GM18909 (cell line): ENCODE data around the gene OR6B1.

Experiments used
- ATAC-seq: cut with Tn5 transposase; IDR thresholded peaks from one replicate; pipeline ENCODE4 v1.9.1; 2021; ENCODE audit warnings: mild to moderate bottlenecking; ENCODE audit not compliant: unreplicated experiment, poor library complexity

Gene OR6B1

DNA sequence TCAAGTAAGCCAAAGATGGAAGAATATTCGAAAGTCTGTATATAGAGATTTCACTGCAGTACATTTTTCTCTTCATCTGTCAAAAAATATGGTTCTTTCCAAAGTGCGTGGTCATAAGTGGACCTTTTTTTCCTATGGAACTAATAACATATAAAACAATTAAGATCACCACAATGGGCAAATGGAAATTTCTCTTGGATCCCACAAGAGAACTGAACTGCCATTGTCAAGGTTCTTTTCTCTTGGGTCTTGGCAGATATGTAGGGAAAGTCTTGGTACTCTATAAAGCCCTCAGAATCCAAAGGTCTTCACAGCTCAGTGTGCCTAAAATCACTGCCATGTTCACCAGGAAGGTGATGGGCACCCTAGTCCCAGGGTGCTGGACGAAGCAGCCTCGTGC is at the start of gene OR6B1:
OR6B1 (plus strand) TSS at position 301 of the 400 bp plus-strand sequence. CDS start 3,677 bp downstream, outside the sequence.
- ATAC-seq = no peak

DNA sequence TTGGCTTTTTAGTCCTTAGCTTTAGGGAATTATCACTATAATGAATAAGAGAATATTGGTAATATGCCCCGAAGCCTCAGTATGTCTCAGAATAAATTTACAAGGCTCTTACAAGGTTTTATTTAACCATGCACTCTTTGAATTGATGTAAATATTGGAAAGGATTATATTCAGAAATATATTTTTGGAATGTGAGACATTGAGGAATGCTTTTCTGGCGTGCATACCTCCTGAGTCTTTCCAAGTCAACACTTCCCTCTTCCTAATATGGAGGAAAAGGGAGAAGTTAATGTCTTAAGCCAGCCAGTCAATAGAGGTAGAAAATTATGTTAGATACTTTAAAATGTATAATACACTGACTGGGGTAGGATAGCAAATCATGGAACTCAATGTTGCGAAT is 46.7 kb upstream of the OR6B1 start:
- ATAC-seq = no peak

DNA sequence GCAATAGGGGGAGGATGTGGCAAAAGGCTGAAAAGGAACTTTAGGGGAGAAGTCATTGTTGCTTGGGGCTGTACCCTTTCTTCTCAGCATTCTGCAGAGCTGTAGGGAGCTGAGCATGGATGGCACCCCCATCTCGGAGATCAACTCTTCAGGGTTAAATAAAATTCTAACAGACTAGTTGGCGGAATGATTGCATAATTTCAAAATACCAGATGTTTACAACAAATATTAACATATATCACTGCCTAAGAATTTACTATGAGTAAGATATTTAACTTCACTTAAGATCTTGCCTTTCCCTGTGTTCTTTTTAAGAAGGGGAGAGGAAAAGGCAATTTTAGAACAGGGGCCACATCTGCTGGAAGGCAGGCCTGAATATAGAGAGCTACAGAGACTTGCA is 46.0 kb upstream of the OR6B1 start:
- ATAC-seq = no peak

DNA sequence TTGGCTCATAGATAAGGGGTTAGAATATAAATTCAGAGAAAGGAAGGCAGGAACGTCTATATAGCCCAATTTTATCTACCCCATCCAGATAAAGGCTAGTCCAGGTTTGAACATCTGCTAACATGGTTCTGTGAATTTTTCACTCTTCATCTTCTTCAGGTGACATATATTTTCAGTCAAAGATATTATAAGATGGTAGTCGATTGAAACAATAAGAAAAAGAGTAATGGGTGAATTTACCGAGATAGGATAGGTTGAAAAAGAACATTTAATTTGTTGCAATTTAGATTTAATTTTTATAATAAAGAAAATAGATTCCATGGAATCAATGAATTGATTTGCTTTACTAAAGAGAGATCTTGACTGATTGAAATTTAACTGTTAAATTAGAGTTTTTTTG is 45.6 kb upstream of the OR6B1 start, which contains the start of gene OR2F1:
OR2F1 (plus strand) TSS at position 301 of the 400 bp plus-strand sequence. CDS start 5,127 bp downstream, outside the sequence.
- ATAC-seq = no peak

DNA sequence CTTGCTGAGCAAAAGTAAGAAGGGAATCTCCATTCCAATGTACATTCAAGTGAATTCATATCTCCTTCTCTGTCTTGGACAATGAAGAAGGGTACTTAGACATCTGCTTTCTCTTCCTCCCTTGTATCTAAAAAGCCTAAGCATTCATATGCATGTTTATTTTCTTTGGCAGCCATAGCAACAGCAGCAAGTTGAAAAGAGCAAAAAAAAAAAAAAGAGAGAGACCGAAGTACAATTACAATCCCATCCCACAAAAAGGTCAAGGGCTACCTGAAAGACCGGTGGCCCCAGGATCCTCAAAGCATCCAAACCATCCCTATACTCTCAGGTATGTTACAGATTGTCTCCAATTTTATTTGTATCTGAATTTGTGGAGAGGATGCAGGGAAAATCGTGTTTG is 41.3 kb upstream of the OR6B1 start:
- ATAC-seq = no peak

DNA sequence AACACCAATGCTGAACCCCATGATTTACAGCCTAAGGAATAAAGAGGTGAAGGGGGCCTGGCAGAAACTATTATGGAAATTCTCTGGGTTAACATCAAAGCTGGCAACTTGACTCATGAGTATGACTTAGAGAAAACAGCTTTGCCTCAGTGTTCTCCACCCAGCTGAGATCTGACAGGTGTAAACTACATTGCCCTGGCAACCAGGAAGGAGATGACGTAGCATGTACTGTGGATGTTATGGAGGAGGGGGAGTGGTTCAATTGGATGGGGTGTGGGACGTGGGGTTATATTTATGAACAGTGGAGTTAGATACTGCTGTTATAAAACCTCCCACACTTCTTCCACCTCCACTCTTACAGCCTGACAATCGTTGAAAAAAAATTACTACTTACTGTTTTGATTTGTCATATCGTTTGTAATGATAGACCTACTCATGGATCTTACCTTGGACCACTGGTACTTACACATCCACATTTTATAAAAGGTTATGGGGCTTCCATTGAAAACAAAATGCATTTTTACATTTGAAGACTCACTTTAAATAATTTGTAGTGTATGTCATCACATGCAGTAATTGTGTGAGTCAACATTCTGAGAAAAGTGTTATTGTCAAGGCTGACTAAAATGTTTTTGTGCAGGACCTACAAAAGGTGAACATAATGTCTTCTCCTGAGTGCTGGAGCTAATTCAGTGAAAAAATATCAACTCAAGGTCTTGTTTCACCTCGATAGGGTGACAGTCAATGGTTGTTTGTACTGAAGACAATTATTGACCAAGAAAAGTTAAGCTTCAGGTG is 39.1 kb upstream of the OR6B1 start:
- ATAC-seq = no peak

DNA sequence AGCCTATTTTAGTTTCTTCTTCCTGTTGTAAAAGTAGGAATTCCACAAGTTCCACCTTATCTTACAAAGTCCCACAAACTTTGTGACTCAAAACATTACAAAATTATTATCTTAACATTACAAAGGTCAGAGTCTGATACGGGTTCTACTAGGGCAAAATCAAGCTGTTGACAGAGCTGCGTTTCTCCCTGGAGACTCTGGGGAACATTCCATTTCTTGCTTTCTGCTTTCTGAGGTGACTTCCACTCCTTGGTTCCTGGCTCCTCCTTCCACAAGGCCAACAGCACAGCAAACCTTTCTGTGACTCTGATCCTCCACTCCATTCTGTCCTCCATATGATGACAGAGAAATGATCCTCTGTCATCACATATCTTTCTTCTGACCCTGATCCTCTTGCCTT is 34.8 kb upstream of the OR6B1 start:
- no peak for ATAC-seq

DNA sequence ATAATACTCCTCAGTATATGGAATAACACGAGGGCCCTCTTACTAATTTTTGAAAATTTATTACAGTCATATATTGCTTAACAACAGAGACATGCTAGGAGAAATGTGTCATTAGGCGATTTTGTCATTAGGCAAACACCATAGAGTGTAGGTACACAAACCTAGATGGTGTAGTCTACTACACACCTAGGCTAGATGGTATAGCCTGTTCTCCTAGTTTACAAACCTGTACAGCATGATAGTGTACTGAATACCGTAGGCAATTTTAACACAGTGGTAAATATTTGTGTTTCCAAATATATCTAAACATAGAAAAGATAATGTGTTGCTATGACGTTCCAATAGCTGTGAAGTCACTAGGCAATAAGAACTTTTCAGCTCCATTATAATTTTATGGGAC is 32.7 kb upstream of the OR6B1 start:
- no peak for ATAC-seq

DNA sequence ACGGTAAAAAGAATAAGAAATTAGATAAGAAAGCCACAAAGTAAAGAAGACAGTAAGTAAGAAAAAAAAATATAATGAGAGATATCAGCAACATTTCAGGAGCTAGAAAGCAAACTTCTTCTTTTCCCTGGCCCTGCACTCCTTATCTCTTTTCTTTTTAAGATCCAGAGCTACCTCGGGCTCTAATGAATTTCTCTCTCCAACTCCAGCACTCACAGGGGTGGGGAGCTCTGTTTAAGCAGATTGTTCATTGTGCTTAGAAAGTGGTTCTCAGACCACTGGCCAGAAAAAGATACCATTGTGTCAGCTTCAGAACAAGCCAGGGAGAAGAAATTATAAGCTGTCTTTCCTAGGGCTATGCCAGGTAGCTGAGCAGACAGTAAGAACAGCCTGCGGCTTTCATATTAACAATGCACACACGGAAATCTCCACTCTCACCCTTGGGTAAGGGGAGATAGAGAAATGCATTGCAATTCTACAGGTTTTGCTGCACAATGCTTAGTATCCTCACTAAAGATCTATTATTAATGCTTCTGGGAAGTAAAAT is 26.2 kb upstream of the OR6B1 start:
- ATAC-seq = no peak

DNA sequence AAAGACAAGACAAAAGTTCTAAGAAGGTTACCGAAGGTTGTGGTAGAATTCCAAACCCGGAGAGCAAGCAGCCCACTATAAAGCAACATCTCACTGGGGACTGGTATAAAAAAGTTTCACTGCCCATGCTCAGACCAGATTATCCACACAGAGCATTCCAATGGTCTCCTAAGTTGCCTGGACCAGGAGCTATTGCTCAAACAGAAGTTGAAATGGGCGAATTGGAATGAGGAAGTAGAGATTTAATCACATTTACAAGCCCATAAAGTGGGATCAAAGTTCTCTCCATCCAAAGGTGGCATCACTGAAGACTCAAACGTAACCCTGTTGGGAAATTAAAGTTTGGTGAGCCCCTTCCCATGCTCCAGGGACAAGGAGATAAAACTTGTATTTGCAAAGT is 25.7 kb upstream of the OR6B1 start:
- ATAC-seq = no peak

DNA sequence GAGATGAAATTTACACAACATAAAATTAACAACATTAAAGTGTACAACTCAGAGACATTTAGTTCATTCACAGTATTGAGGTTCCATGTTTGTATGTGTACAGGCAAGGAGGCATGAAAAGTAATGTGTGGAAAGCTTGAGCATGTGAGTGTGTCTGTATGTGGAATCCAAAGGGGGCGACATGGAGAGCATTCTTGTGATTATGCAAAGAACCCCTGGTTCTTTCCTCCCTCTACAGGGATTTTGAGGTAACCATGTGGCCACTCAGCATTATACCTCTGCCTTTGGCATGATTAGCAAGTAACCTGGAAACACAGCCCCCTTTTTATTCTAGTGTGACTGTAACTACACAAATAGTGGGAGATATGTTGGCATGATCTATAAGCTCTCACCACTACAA is 24.5 kb upstream of the OR6B1 start:
- no peak for ATAC-seq

DNA sequence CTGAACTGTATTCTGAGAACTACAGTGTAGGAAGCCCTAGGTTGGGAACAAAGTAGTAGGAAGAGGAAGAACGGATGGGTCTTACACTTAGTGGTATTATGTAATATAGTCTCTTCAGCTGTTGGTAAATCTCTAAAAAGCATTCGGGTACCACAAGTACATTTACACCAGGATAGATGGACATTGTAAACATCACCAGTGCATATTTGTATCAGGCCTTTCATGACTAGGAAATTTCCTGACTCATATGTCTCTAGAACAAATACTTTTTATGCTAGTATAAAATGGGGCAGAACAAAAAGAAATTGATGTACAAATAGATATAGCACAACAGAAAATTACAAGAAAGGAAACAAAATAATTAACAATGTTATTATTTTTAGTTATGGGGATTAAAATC is 21.5 kb upstream of the OR6B1 start:
- no peak for ATAC-seq

DNA sequence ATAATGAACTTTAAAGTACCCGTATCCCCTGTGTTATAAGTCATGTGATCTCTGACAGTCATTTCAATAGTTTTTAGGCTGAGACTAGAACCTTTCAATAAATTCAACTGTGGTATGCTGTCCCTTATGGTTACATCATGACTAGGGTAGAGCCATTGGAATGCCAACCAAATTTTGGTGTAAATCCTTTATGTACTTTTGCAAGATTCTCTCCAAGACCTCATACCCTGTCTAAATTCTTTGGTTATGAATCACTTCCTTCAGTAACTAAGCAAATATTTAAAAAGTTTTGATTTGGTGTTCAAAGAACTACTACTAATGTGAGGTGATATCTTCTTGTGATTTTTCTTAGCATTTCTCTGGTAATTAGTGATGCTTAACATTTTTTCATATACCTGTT is 20.8 kb upstream of the OR6B1 start:
- ATAC-seq = no peak

DNA sequence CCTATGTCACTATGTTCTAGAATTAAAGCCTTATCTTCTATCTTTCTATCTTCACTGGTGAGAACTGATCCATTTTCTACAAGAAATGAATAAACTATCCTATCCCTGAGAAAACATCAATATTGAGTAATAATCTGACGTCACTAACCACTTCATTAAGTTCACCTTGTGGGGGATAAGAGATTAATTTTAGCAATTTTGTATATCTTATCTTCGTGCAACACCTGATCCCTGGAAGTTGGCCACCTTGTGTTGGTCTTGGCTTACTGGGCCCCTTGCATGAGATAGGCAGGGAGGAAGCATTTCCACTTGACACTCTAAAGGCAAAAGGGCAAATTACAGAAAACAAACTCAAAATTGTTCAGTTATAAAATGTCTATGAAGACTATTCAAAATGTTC is 20.1 kb upstream of the OR6B1 start:
- ATAC-seq = no peak

DNA sequence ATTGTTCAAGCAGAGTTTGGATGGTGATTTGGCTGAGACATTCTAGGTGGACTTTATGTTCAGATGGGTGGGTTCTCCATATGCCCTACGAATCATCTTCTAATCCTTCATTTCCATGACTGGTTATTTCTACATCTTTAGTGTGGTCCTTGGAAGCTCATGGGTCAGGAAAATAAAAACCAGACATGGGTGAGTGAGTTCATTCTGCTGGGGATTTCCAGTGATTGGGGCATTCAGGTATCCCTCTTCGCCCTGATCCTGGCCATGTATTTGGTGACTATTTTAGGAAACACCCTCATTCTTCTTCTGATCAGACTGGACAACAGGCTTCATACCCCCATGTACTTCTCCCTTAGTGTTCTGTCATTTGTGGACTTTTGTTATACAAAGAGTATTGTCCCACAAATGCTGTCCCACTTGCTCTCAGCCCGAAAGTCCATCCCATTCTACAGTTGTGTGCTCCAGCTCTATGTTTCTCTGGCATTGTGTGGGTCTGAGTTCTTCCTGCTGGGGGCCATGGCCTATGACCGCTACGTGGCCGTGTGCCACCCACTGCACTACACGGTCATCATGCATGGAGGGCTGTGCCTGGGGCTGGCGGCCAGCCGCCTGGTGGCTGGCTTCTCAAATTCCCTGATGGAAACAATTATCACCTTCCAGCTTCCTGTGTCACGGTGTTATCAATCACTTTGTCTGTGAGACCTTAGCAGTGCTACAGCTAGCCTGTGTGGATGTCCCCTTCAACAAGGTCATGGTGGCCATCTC is 19.2 kb upstream of the OR6B1 start:
- ATAC-seq = no peak

DNA sequence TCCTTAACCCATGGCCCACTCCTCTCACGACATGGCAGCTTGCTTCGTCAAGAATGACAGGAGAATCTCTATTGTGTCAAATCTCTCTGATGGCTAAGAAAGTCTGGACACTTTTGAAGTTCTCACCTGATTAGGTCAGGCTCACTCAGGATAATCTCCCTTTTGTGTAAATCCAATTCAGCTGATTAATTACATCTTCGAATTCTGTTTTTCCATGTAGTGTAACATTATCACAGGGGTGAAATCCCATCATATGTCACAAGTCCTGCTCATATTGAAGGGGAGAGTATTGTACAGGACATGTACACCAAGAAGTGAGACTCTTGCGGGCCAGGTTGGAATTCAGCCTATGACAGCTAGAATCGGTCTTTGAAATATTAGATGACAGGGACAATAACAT is 16.2 kb upstream of the OR6B1 start:
- no peak for ATAC-seq

DNA sequence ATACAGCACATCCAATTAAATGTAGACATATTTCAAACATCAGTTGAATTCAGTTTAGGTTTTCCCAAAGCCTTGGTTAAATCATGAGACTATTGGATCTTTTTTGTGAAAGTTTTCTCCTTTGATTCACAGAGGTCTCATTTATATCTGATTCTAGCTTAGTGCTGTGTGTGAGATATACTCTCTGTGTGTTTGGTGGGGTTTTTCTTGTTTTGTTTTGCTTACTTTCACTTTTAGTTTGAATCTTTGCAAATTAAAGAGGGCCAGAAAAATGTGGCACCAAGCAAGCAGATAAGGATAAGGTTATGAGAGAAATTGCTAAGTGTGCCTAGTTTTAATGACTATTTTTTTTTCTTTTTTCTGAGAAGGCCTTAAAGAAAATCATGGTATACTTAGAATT is 12.6 kb upstream of the OR6B1 start:
- no peak for ATAC-seq

DNA sequence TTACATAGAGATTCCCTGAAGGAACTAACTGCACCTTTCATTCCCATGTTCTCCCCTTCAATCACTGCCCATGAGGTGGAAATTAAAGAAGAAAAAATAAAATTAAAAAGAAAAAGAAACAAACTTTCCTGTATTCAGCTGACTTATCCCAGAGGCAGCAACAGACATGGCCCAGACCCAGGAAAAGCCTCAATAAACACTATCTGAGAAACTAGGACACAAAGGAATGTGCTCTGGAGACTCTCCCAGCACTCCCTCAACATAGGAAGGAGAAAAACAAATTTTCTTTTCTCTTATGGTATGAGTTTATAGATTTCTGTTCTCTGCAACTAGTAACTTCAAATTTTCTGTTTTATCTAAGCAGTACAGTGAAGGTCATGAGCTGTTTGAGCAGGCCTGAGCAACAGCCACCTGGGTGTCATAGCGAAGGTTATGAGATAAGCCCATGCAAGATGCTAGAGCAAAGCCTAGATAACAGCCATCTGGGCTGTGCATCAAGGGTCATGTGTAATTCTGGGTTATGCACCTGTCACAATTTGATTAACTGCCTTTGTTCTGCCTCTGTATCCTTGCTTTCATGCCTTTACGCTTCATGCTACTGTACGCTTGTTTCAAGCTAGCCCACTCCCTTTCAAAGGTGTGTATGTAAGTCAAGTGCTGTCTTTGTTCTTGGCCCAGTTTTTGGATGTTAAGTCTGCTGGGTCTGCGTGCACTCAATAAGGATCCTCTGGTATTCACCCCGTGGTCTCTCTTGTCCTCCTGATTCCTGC is 11.0 kb upstream of the OR6B1 start:
- no peak for ATAC-seq

DNA sequence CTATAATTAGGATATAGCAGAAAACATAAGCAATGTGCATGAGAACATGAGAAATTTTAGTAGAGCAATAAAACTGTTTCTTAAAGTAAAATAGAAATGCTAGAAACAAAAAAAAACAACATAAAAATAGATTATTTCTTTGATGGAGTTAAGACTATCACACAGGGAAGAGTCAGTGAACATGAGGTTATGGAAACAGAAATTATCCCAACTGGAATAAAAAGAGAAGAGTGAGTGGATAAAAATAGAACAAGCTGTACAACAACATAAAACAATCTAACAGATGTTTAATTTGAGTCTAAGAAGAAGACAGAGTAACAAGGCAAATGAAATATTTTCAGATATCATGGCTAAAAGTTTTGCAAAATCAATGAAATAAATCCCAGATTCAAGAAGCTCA is 7.5 kb upstream of the OR6B1 start:
- ATAC-seq = no peak

DNA sequence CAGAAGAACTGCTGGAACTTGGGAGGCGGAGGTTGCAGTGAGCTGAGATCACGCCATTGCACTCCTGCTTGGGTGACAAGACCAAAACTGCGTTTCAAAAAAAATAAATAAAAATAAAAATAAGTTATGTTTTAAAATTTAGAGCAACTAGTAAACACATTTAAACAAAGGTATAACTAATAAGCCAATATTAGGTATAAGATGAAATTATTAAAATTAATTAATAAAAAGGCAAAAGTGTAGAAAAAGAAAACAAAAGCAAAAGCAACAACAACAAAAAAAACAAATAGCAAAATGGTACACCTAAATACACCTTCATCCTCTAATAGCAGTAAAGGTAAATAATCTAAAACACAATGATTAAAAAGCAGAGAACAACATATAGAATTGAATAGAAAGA is 6.2 kb upstream of the OR6B1 start:
- ATAC-seq = no peak

DNA sequence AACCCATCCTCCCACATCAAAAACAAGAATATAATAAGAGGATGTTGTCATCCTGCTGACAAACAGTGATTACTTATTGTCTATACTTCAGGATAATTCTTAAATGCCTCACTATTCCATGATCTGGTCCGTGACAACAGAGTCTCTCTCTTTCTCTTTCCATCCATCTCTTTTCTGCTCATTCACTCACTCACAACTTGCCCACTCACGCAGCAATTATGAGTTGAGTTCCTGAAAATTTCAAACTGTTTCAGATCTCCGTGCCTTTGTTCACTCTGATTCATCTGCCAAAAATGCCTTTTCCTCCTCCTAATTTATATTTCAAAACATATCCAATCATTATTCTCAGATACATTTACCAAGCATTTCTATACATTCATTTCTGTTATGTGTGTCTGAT is 1.4 kb downstream of the OR6B1 start:
- ATAC-seq = no peak
